Activated CD4-positive, alpha-beta T cell treated with anti-CD3 and anti-CD28 coated beads, Interleukin-10, Interleukin-2, amounts not matched to agents 100 ng/mL and 50 ng/mL, durations not matched to agents 16 hours and 8 hours (primary cell): ENCODE results near the gene HECTD4.
"Not testable (repeated sequence)": the region's sequence is repeated elsewhere in the genome, so short reads cannot be mapped to it uniquely, and the experiment has no call there.

Experiments
- DNase-seq: peaks from one replicate; pipeline ENCODE4 v3.0.0-alpha.2; 2020

HECTD4 gene

GRCh38 chr12:112381883-112382796, at the start of gene HECTD4:
TSS of gene HECTD4 (minus strand) at chr12:112382431. CDS start at chr12:112382128, 303 bp downstream.
- peak; percentile 95 for DNase-seq

GRCh38 chr12:112431965-112432364, 49.7 kb upstream of the HECTD4 start:
- no peak for DNase-seq

GRCh38 chr12:112430929-112431328, 48.7 kb upstream of the HECTD4 start:
- peak; percentile 38 for DNase-seq

GRCh38 chr12:112427760-112428159, 45.5 kb upstream of the HECTD4 start:
- no peak for DNase-seq

GRCh38 chr12:112425582-112426382, 43.6 kb upstream of the HECTD4 start:
- no peak for DNase-seq

GRCh38 chr12:112424126-112424525, 41.9 kb upstream of the HECTD4 start:
- no peak for DNase-seq

GRCh38 chr12:112422531-112422930, 40.3 kb upstream of the HECTD4 start:
- no peak for DNase-seq

GRCh38 chr12:112421363-112421762, 39.1 kb upstream of the HECTD4 start:
- DNase-seq, result no peak

- no peak for DNase-seq
These were observed 38.5 kb upstream of the HECTD4 start for GRCh38 chr12:112420740-112421139.

GRCh38 chr12:112419297-112420133, 37.3 kb upstream of the HECTD4 start:
- peak; percentile 41 for DNase-seq

GRCh38 chr12:112418608-112419296, 36.5 kb upstream of the HECTD4 start, which contains the start of gene PTPN11:
TSS of gene PTPN11 (plus strand) at chr12:112418947. CDS start at chr12:112419112, 165 bp downstream.
- DNase-seq, result peak; percentile 92

- DNase-seq, result no peak
These were observed 36.0 kb upstream of the HECTD4 start for GRCh38 chr12:112418273-112418607.

GRCh38 chr12:112415457-112415856, 33.2 kb upstream of the HECTD4 start:
- DNase-seq, result not testable (repeated sequence)

- no peak for DNase-seq
These were observed 31.8 kb upstream of the HECTD4 start for GRCh38 chr12:112413855-112414625.

- DNase-seq, result no peak
These were observed 27.6 kb upstream of the HECTD4 start for GRCh38 chr12:112409906-112410244.

- DNase-seq, result peak; percentile 94
These were observed 27.1 kb upstream of the HECTD4 start, which contains the start of gene RPL6 for GRCh38 chr12:112409064-112409905. TSS of gene RPL6 (minus strand) at chr12:112409605. CDS start at chr12:112408656, 949 bp downstream.

- peak; percentile 58 for DNase-seq
These were observed 26.4 kb upstream of the HECTD4 start for GRCh38 chr12:112408621-112409020.

GRCh38 chr12:112407683-112408082, 25.5 kb upstream of the HECTD4 start:
- DNase-seq, result not testable (repeated sequence)

- DNase-seq, result no peak
These were observed 24.6 kb upstream of the HECTD4 start for GRCh38 chr12:112406519-112407488.
